K562 (cell line): Measurements from ENCODE around the gene RALGAPA2. TPM values are rescaled to one million over a fixed set of nuclear protein-coding genes. Genes with fewer than 3 reads are reported as not detected.

Experiments used
- ATAC-seq: fragments of 200-7000 bp; cut with Tn5 transposase; 3 replicates; pipeline ENCODE4 v1.9.1; 2020; ENCODE audit warnings: moderate library complexity
- BruUV-seq: library from RNA; stranded (reverse); fragments of 400-500 nt; replicated peaks from 2 replicates; lab custom pipeline; 2021; lab: Mats Ljungman, UMichigan
- CTCF ChIA-PET: fragments of 300-600 bp; formaldehyde crosslinking; extraction: SDS; loops from one replicate; lab custom pipeline; 2021; ENCODE audit warnings: low intra/inter-chr PET ratio; lab: Yijun Ruan, JAX
- POLR2A ChIA-PET: fragments of 300-600, 350-650 bp; sonication (Branson Sonifier 250); formaldehyde crosslinking; extraction: SDS; loops from one replicate; lab custom pipeline; 2021; ENCODE audit warnings: antibody characterized with exemption, inconsistent platforms; lab: Yijun Ruan, JAX
- DNase-seq, 4 experiments: peaks; one replicate each; pipeline versions ENCODE4 v3.0.0 to v3.0.0-alpha.2; 2011 to 2018; ENCODE audit warnings: low spot score in 3 of 4, mixed read lengths in 3 of 4; ENCODE audit errors: extremely low read depth in 1 of 4
- FAIRE-seq: peaks from 2 replicates; lab custom pipeline; 2011; peaks lifted over from hg19 to GRCh38; lab: Jason Lieb, UNC
- H2AFZ ChIP-seq: 2 replicates; pipeline ENCODE4 v1.6.0; 2011; ENCODE audit warnings: low read depth, low read length, control low read depth, inconsistent platforms
- H3K27ac ChIP-seq: fragments of 200-600 bp; 3 replicates; pipeline ENCODE4 v1.8.0; 2011; ENCODE audit warnings: low read depth, mild to moderate bottlenecking, control low read depth, inconsistent platforms, low read length, moderate library complexity, mixed read lengths; ENCODE audit errors: extremely low read depth
- H3K27me3 ChIP-seq, 2 experiments: fragments of 300-600 bp in 1 of 2; 2 replicates in 1 of 2; 3 replicates in 1 of 2; pipeline versions ENCODE4 v1.6.0 to v1.8.0; 2011; ENCODE audit warnings: inconsistent platforms in 2 of 2, low read length in 2 of 2, mild to moderate bottlenecking in 1 of 2, mixed read lengths in 1 of 2, moderate library complexity in 1 of 2; ENCODE audit not compliant: control insufficient read depth in 2 of 2, insufficient read depth in 2 of 2
- H3K36me3 ChIP-seq: fragments of 300-600 bp; 3 replicates; pipeline ENCODE4 v1.8.0; 2011; ENCODE audit warnings: mild to moderate bottlenecking, low read length, inconsistent platforms; ENCODE audit not compliant: control insufficient read depth, insufficient read depth
- H3K4me1 ChIP-seq, 2 experiments: fragments of 200-600 bp in 1 of 2; replicated peaks in 1 of 2; 2 replicates in 1 of 2; 3 replicates in 1 of 2; pipeline versions ENCODE4 v1.5.1 to v1.8.0; 2011; ENCODE audit warnings: inconsistent platforms in 2 of 2, low read length in 2 of 2, mild to moderate bottlenecking in 1 of 2, mixed read lengths in 1 of 2, moderate library complexity in 1 of 2; ENCODE audit not compliant: control insufficient read depth in 2 of 2, insufficient read depth in 2 of 2
- H3K4me2 ChIP-seq: 2 replicates; pipeline ENCODE4 v1.6.1; 2011; ENCODE audit warnings: low read length, control low read depth, inconsistent platforms, mixed read lengths; ENCODE audit not compliant: insufficient read depth
- H3K4me3 ChIP-seq: fragments of 200-600 bp; sonication (generic), shearing (Covaris generic); 2 replicates; pipeline ENCODE4 v1.5.1; 2016; ENCODE audit warnings: control low read depth, inconsistent platforms
- H3K79me2 ChIP-seq: fragments of 200-600 bp; 3 replicates; pipeline ENCODE4 v1.8.0; 2011; ENCODE audit warnings: low read length, inconsistent platforms; ENCODE audit not compliant: control insufficient read depth, insufficient read depth
- H3K9ac ChIP-seq, 2 experiments: 2 replicates each; pipeline versions ENCODE4 v1.6.0 to v1.6.1; 2011; ENCODE audit warnings: low read depth in 2 of 2, low read length in 2 of 2, control low read depth in 1 of 2, inconsistent platforms in 1 of 2, mild to moderate bottlenecking in 1 of 2, mixed read lengths in 1 of 2; ENCODE audit not compliant: insufficient read depth in 1 of 2
- H3K9me1 ChIP-seq: one replicate; pipeline ENCODE4 v1.6.0; 2011; ENCODE audit warnings: inconsistent platforms, mild to moderate bottlenecking, low read length, moderate library complexity; ENCODE audit not compliant: control insufficient read depth, insufficient read depth
- H3K9me3 ChIP-seq: replicated peaks from 2 replicates; pipeline ENCODE4 v1.5.1; 2011; ENCODE audit warnings: low read depth, low read length, inconsistent platforms; ENCODE audit not compliant: control insufficient read depth, insufficient read depth
- H4K20me1 ChIP-seq: replicated peaks from 2 replicates; pipeline ENCODE4 v1.6.1; 2011; ENCODE audit warnings: low read length, inconsistent platforms, mixed read lengths; ENCODE audit not compliant: control insufficient read depth, insufficient read depth
- AFF4 ChIP-seq: sonication (generic); formaldehyde crosslinking; IDR thresholded peaks from 2 replicates; pipeline ENCODE4 v1.8.0; 2023; ENCODE audit warnings: mild to moderate bottlenecking, missing genetic modification reagents
- E2F6 ChIP-seq, 2 experiments: IDR thresholded peaks; 2 replicates each; pipeline ENCODE4 v1.6.1; 2011; ENCODE audit warnings: borderline replicate concordance in 1 of 2, control low read depth in 1 of 2, low read depth in 1 of 2, low read length in 1 of 2, mild to moderate bottlenecking in 1 of 2, mixed read lengths in 1 of 2, moderate library complexity in 1 of 2; ENCODE audit not compliant: insufficient read depth in 1 of 2, insufficient read length in 1 of 2, poor library complexity in 1 of 2, severe bottlenecking in 1 of 2; ENCODE audit errors: extremely low read depth in 1 of 2
- FOXO4 ChIP-seq: fragments of 450-650 bp; formaldehyde crosslinking; IDR thresholded peaks from 2 replicates; pipeline ENCODE4 v1.4.0; 2020; ENCODE audit warnings: mild to moderate bottlenecking, moderate library complexity
- GATA2 ChIP-seq: sonication (generic); formaldehyde crosslinking; IDR thresholded peaks from 2 replicates; pipeline ENCODE4 v1.4.0; 2020; ENCODE audit warnings: mild to moderate bottlenecking, missing genetic modification reagents
- HLTF ChIP-seq: fragments of 450-650 bp; IDR thresholded peaks from 2 replicates; pipeline ENCODE4 v1.6.1; 2016
- RCOR1 ChIP-seq, 2 experiments: IDR thresholded peaks; 2 replicates each; pipeline ENCODE4 v1.6.1; 2012; ENCODE audit warnings: low read depth in 2 of 2, low read length in 2 of 2, borderline replicate concordance in 1 of 2, improper control_type of control experiment in 1 of 2
- TRIM25 ChIP-seq: fragments of 450-650 bp; IDR thresholded peaks from 2 replicates; pipeline ENCODE4 v1.7.0; 2016; ENCODE audit warnings: borderline replicate concordance
- ZBTB2 ChIP-seq: fragments of 450-650 bp; IDR thresholded peaks from 2 replicates; pipeline ENCODE4 v1.6.1; 2016; ENCODE audit warnings: antibody characterized with exemption
- ZNF347 ChIP-seq: fragments of 450-650 bp; formaldehyde crosslinking; IDR thresholded peaks from 2 replicates; pipeline ENCODE4 v1.4.0; 2020; ENCODE audit warnings: low read depth, mild to moderate bottlenecking, moderate library complexity
- WGBS: fragments of 100-300 bp; shearing (Covaris generic); methylation state at CpG from one replicate; pipeline ENCODE4 v1.1.6; 2016; ENCODE audit warnings: low coverage, mixed read lengths; ENCODE audit not compliant: insufficient coverage; ENCODE audit errors: missing lambda C conversion rate; 5-methylcytosine and 5-hydroxymethylcytosine counted together
- in situ Hi-C: fragments of 300-500 bp; cut with MboI; formaldehyde crosslinking; loops from 4 replicates; pipeline ENCODE4 v1.15.0; 2018; ENCODE audit warnings: inconsistent platforms, mixed read lengths
- intact Hi-C: fragments of 100-400 bp; cut with micrococcal nuclease; formaldehyde crosslinking; loops from 2 replicates; pipeline ENCODE4 v1.14.2; 2022
- polyA plus RNA-seq, 8 experiments: library from polyadenylated mRNA; depleted of rRNA in 4 of 8; stranded (reverse) in 5 of 8; unstranded in 3 of 8; fragments of >200 nt; fragmentation: Nextera tagmentation in 2 of 8; fragmentation: Illumina TruSeq in 1 of 8; extraction: Ambion mirVana in 2 of 8; extraction: Trizol in 1 of 8; gene quantifications; 2 replicates each; pipeline versions ENCODE4 v1.2.1 to v1.2.3, GENCODE V29; 2011 to 2014; ENCODE audit warnings: inconsistent platforms in 1 of 8, missing spikeins in 1 of 8
- total RNA-seq, 7 experiments: library from RNA; depleted of rRNA in 6 of 7; stranded (reverse); fragments of >200 nt in 6 of 7; fragmentation: Illumina TruSeq in 2 of 7; extraction: Trizol in 2 of 7; gene quantifications; 2 replicates each; pipeline versions ENCODE4 v1.2.1 to v1.2.3, GENCODE V29; 2011 to 2021; ENCODE audit warnings: low replicate concordance in 1 of 7

Gene RALGAPA2
- total and polyA plus RNA-seq, 9 of the 15 experiments (the other 6 are each of a cell fraction or from before 2014, with no cell fraction given): 0.35 to 2.7 (median 1.4) TPM

- in situ Hi-C loops: no loop called here
- TF ChIP-seq HLTF (no peak), AFF4 (no peak), ZBTB2 (no peak), TRIM25 (no peak), FOXO4 (CRISPR knock-in tag) (no peak), RCOR1 (IDR thresholded peaks at IDR 0.05; ENCODE audit: borderline replicate concordance in 1 of 2, low read depth in 2 of 2, low read length in 2 of 2) (no peak), E2F6 (IDR thresholded peaks at IDR 0.05; ENCODE audit: borderline replicate concordance in 1 of 2, extremely low read depth in 1 of 2, insufficient read depth in 1 of 2, insufficient read length in 1 of 2, low read depth in 1 of 2, low read length in 1 of 2, poor library complexity in 1 of 2, severe bottlenecking in 1 of 2) (no peak), ZNF347 (CRISPR knock-in tag) (no peak), GATA2 (no peak)
Measured at GRCh38 chr20:20411402-20411801, 301.0 kb downstream of the RALGAPA2 start.

More at GRCh38 chr20:20411402-20411801, 301.0 kb downstream of the RALGAPA2 start:
- no peaks in the 10 kb centered on the region for H3K79me2 ChIP-seq
- H3K9me3 ChIP-seq: no peaks in the 10 kb centered on the region
- no peaks in the 10 kb centered on the region for H3K4me1 ChIP-seq
- no peak overlapping the region for H3K9ac ChIP-seq
- intact Hi-C loops: no loop called here
- BruUV-seq: no TSS peak
- CTCF ChIA-PET: no interaction called here
- H3K4me3 ChIP-seq: no peak overlapping the region
- H3K4me2 ChIP-seq: no peak overlapping the region
- FAIRE-seq (no peak), ATAC-seq (no peak), DNase-seq (no peak)
- no peak overlapping the region for H3K27ac ChIP-seq
- POLR2A ChIA-PET: no interaction called here
- 22% methylated on average over 9 of the region's 12 CpGs for WGBS
- H3K36me3 ChIP-seq: no peaks in the 10 kb centered on the region
- H3K27me3 ChIP-seq: peaks cover 0 to 9% of the 10 kb centered on the region in 2 experiments; a peak in 3 of 5 replicates
- no peaks in the 10 kb centered on the region for H3K9me1 ChIP-seq
- no peak overlapping the region for H2AFZ ChIP-seq
- no peaks in the 10 kb centered on the region; the same call in 1 of the 2 replicates for H4K20me1 ChIP-seq
